UCSD-AML1 (cell line): ENCODE data around the gene SOX6.

Source experiments
- DNase-seq: peaks from one replicate; lab custom pipeline; 2025; ENCODE audit not compliant: unreplicated experiment; lab: John Stamatoyannopoulos, UW

The SOX6 gene

DNA sequence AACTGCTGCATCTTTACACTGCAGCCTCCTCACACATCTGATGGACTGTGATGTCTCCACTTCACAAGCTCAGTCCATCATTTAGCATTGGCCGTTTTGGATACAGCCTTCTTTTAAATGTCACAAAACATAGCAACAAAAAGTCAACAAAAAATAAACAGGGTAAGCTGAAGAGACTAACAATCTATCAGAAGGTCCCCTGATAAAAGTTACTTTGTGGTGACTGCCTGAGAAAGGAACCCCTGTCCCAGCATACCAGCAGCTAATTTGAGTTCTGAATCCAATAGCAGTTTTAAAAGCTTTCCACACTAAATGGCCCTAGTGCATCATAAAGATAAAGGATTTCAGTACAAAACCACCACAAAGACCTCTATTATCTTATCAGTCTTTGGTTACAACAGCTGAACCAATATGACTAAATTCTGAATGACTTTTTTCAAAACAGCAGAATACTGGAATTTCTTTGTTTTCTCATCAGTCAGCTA lies 162.4 kb downstream of the SOX6 start:
- DNase-seq, result no peak

DNA sequence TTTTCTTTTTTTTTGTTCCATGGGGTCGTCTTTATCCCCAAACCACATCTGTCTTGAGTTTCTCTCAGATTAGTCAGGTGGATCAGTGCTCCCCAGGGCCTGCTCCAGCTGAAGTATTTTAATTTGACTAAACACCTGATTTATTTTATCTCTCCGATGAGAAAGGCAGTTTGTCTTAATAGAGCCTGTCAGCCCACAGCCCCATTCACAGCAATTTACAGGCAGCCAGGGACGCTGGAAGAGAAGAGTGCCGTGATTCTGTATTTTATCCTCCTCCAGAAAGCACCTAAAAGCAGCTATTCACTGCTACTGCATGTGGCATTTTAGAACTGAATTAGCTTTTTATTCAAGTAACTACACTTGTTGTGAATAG lies 164.5 kb downstream of the SOX6 start:
- DNase-seq, result no peak

DNA sequence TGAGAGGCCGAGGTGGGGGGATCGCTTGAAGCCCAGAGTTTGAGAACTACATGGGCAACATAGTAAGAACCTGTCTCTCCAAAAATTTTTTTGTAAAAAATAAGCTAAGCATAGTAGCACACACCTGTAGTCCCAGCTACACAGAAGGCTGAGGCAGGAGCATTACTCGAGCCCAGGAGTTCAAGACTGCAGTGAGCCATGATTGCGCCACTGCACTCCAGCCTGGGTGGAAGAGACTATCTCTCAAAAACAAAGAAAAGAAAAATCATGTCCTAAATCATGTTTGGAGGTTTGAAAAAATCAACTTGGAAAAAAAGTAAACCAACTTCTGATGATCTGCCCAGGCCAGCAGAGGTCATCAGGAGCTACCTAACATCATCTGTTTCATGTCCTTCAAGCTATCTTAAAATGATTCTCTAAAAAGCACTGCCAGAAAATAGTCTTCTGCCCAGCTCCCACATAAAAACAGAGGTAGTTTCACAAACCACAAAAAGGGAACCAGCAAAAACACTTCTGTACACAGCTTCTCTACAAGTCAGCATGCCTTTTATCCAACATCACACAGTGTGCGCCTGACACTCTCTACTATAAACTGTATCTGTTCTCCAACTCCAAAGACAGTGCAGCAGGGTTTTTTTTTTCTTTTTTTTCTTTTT lies 165.0 kb downstream of the SOX6 start:
- peak; percentile 0 for DNase-seq

DNA sequence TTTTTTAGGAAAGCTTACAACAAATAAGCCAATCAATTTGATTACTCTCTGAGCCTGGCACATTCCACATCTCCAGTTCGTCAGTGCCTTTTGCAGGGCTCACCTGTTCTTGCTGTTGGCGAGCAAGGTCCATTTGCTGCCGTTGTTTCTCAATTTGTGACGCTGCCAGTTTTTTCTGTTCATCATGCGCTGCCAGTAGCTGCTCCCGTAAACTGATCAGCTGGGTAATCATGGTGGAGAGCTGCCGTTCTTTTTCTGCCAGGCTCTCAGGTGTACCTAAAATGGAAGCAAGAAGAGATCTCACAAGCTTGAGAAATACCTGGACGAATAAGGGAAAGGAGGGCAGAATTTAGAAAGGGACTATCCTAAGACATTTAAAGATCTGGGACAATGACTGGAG lies 169.7 kb downstream of the SOX6 start:
- DNase-seq, result no peak

DNA sequence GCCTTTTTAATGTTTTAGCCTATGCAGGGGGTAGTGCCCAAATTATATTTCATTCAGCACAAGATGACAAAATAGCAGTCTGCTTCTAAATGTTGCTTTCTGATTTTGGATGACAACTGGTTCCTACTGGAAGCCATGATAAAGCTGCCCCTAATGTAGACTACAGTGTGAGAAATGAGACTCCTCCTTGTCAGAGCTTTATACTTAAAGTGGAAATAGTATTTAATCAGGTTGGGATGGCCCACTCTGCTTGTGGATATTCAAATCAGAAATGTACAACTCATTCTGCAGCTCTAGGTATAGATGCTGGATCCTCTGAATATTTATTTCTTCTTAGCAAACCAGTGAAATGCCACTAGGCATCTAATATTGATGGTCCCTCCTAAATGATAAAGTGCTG lies 171.3 kb downstream of the SOX6 start:
- DNase-seq, result no peak

DNA sequence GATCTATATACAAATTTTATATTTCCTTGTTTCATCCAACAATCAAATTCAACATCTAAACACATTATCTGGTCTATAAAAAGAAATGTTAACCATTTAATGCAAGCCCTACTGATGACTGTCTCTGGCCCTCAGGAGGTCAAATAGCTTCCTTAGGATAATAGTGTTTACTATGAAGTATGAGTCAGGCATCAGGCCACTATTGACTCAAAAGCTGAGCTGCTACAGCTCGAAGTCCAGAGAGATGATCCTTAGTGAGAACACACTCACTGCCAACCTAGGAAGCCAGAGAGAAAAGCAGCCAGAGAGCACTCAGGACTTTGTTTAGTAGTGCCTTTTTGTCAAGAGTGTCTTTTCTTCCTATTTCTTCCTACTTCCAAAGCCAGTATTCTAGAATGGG lies 171.8 kb downstream of the SOX6 start:
- no peak for DNase-seq

DNA sequence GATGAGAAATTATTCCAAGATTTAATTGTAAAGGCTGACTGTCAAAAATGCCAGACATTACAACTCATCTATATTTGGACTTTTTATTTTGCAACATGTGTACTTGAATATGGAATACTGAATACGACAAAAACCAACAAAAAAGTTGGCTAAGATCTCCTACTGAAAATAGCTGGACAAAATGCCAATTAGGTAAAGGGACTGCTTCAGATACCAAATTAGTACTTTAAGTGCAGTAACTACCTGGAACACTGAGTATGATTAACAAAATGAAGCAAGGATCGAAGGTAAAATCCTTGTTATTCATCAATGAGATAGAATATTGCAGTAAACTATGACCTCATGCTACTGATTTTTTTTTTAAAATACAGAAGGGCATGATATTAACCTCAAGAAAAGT lies 173.8 kb downstream of the SOX6 start:
- DNase-seq, result no peak

DNA sequence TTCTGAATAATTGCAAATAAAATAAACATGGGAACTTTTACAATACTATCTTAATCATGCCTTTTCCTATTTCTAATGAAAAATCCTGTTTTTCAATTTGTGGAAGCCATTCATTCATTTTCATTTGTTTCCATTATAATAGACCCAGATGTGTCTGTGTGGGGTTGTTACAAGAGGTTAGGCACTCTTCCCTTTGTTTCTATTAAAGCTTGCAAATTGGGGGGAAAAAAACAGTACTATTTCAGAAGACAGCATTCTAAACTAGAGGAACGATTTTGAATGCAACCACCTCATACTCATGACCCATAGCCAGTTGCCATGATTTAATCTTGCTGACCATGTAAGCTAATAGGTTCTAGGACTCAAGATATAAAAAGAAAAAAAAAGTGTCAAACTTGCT lies 175.5 kb downstream of the SOX6 start:
- no peak for DNase-seq

DNA sequence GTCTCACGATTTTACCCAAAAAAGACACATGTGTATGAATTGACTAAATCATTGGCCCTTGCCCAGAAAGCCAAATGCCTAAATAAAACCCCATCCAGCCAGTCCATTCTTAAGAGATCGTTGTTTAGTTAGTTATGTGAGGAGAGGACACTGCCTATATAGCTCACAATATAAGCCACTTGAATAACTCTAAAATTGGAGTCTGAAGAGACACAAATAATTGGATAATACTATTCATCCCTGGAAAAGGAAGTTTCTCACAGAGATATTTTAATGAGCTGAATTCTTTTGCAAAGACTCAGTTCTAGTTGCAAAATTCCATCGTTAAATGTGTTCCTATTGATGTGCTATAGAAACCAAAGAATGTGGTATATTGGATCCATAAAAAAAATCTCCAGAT lies 176.7 kb downstream of the SOX6 start:
- no peak for DNase-seq

DNA sequence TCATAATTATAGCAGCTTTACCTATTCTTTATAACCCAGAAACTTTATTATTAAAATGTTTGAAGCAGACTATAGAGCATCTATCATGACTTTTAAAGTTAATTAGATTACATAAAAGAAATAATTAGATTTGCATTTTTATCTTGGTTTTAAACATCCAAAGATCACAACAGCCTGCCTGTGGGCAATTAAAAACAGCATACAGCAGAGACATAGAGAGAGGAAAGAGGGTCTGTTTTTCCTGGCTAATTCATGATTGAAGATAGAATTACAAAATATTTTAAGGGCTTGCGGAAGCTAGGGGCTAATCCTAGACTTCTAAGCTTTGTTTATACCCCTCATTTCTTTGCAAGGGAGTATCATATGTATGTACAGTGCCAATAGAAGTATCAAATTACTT lies 178.1 kb downstream of the SOX6 start:
- no peak for DNase-seq

DNA sequence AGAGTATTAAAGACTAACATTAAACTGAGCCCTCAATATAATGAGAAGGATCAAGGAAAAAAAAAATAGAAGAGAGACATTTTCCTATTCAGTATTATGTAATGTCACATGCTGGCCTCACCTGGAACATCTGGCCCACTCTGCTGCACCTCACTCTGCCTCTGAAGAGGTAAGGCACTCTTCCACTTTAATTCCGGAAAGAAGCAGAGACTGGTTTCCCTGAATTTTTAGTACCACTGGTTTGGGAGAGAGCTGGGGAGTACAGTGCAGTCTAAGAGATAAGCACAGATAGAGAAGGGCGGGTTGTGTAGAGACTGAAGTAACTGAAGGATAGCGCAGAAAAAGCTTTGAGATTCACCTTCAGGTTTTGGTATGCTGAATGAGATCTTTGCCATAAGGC lies 178.7 kb downstream of the SOX6 start:
- no peak for DNase-seq

DNA sequence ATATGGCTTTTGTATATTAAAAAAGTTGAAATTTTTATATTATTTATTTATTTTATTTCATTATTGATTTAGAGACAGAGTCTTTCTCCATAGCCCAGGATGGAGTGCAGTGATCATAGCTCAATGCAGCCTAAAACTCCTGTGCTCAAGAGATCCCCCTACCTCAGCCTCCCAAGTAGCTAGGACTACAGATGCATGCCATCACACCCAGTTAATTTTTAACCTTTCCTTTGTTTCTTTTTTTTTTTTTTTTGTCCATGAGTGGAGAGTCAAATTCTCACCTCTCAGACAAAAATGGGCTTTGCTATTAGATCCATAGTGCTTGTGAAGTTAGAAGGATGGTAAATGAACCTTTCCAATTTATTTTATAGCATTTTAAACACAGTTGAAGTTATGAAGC lies 182.5 kb downstream of the SOX6 start:
- no peak for DNase-seq

DNA sequence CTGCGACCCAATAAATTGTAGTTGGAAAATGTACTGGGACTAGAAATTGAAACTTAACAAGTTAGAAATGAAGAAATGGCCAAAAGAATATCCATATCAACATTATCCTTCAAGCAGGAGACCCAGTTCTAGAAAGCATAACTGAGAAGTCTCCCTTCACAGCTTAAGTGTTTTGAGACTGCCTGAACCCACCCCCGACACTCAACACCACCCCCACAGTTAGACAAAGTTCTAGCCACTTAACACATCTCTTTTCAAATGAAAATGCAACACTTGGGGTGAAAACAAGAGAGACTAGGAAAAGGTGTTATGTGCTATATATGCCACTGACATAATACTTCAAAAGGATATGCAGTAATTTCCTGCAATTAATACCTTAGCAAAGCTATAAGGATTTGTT lies 184.5 kb downstream of the SOX6 start:
- DNase-seq, result no peak

DNA sequence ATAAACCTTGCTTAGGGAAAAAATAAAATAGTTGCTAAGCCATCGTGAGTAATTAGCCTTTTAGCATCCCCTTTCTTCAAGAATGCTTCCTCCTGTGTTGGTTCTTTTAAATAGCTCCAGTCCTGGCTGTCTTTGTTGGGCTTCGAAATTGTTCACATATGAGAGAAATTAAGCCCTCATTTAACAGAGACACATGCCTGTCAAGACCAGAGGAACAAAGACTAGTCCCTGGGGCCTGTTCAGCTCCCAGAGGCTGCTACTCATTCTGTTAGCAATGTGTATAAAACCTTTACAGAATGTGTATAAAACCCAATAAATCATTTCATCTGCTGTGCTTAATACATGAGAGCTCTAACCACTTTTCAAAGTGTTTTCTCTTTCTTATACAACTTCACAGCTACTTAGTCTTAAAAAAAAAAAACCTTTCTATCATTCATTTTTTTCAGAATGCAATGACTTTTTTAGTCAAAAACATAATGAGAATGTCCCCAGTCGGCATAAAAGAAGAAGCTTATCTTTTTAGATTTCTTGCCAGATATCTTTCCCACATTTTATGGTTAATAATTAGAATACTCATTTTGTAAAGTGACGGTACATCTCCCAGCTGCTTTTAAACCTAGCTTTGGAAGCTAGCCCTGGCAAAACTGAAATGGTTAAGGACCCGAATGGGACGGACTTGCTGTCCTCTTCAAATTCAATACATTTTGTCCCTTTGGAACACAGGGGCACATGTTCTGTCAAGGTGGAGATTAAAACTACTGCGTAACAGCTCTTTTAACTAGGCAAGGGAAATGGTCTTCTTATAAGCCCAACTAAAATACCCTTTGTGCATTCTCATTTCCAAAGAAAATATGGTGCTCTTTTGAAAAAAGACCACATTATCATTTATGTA lies 186.1 kb downstream of the SOX6 start:
- no peak for DNase-seq

DNA sequence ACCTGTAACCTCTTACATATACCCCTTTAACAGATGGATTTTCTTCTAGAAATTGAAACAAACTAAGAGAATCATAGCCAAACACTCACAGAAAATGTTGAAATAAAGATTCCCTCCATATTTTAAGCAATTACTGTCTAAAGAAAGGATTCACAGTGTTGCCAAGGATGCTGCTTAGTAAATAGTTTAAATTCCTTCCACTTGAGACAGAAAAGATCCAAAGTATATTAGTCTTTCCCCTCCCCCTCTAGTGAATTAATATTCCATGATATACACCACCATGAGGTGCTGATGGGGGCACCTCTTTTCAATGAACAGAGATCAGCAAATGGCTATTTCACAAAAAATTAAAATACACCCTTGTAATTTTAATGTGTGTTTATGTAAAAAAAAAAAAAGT lies 186.8 kb downstream of the SOX6 start:
- DNase-seq, result no peak

DNA sequence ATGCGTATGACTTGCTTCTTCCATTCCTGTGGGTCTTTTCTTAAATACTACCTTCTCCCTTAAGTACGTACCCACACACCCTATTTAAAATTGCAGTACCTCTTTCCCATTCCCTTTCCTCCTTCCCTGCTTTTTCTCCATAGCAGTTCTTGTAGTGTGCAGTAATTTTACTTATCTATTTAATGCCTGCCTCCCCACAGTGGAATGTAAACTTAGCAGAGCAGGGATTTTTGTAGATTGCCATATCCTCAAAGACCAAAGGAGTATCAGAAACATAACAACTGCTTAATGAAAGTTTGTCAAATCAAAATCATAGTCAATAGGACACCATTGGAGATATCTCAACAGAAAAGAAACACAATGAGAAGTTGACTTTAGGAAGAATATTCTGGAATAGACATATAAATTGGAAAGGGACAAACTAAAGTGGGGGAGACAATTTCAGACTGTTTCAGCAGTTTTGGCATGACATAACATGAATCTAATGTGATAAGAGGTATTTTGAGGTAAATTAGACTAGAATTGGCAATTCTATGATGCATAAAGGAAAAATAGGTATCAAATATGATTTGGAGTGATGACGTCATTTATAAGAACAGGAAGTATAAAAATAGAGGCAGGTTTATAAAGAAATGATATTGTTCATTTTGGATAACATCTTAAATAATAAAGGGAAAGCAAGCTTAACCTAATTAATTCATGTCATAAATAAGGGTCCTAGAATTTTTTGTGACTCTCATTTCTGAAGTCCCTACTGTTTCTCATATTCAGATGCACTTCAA lies 188.4 kb downstream of the SOX6 start:
- DNase-seq, result no peak

DNA sequence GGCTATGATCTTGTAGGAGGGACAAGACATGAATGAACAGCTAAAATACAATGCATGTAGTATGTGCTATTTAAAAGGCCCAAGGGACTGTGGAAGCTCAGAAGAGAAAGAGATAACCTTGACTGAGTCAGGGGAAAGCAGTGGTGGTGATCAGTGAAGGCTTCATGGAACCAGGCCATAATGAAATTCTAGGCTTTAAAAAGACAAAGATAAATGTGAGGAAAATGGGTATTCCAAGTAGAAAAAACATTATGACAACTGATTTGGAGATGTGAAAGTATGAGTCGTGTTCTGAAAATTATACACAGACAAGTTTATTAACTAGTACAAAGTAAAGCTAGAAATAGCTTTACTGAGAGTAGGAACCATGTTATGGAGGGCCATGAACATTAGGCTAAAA lies 189.8 kb downstream of the SOX6 start:
- no peak for DNase-seq

DNA sequence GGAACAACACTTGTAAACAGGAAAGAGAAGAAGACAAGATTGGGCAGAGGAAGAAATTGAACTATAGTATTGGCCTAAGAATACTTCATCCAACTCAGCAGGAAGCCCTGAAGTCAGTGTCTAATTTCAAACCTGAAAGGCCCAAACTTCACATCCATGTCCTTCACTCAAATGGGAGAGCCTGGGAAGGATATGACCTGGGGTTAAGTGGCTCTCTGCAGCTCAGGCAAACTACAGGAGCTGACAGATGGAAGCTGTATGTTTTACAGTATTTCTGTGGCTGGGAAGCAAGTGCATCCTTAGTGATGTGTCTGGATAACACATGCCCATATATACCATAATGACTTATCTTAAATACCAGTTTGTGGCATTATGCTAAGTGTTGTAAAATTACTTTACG lies 196.2 kb downstream of the SOX6 start:
- no peak for DNase-seq

DNA sequence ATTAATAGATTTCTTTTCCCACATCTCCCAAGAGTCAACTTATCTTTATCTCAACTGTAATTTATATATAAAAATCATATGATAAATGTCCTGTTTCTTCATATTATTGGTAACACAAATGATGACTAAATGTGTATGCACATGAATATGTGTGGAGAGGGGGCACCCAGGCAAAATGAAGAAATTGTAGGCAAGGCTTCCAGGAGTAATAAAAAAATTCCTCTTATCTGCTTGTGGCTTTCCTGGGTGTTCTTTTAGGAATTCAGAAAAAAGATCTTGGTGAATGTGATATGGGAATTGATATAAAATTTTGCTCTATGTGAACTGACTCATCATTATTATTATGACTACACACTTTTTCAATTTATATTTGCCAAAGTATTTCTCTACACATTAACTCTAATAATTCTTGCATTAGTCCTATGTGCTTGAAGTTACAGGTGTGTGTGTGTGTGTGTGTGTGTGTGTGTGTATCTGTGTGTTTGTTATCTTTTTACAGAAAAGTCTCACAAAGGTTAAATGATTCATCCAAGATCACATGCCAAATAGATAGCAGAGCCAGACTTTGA lies 197.8 kb downstream of the SOX6 start:
- no peak for DNase-seq

DNA sequence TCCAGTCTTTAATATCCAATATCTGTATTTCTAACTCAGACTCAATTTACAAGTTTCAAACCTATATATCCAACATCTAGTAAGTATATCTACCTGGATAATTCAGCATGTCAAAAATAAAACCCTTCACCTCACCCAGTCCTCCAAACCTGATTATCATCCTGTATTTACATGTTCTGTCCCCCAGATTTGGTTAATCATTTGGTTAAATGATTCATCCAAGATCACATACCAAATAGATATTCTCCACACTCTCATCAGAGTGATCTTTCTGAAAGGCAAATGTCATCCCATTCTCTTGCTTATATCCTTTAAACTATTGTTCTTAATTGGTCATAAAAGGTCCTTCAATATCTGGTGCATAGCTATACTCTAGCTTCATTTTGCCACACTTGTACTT lies 199.0 kb downstream of the SOX6 start:
- DNase-seq, result no peak

DNA sequence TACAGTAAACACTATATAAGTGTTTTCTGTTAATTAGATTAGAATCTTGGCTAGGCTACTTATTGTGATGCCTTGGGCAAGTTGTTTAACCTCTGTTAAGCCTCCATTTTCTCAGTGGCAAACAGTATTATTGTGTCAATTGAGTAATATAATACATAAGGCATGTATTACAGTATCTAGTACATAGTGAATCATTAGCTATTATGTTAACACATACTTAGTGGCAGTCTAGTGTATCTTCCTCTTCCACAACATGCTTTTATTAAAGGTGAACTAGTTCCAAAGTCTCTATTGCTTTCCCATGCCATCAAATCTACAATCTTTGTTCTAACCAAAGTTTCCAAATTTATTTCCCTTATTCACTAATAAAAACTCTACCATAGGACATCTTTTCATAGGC lies 200.9 kb downstream of the SOX6 start:
- no peak for DNase-seq
